Raji (cell line): Measurements from ENCODE around the gene AARSD1.

Experiments
- POLR2A ChIP-seq: IDR thresholded peaks from 2 replicates; pipeline ENCODE4 v1.6.1; 2011; ENCODE audit warnings: low read depth, low read length, control low read depth; ENCODE audit not compliant: insufficient read depth

Gene AARSD1

GRCh38 chr17:42901535-42902229 lies 62.6 kb downstream of the AARSD1 start:
- TF ChIP-seq POLR2A: no peak
